ENCODE data around the gene IKBKG. TPM values are rescaled to one million over a fixed set of nuclear protein-coding genes. Genes with fewer than 3 reads are reported as not detected.
"Not testable (repeated sequence)": the region's sequence is repeated elsewhere in the genome, so short reads cannot be mapped to it uniquely, and the experiment has no call there.

Gene IKBKG
- total and polyA plus RNA-seq, 2 of the 13 experiments (the other 11 are each of a cell fraction or from before 2014, with no cell fraction given) = 30.6 to 44.3 TPM

DNA sequence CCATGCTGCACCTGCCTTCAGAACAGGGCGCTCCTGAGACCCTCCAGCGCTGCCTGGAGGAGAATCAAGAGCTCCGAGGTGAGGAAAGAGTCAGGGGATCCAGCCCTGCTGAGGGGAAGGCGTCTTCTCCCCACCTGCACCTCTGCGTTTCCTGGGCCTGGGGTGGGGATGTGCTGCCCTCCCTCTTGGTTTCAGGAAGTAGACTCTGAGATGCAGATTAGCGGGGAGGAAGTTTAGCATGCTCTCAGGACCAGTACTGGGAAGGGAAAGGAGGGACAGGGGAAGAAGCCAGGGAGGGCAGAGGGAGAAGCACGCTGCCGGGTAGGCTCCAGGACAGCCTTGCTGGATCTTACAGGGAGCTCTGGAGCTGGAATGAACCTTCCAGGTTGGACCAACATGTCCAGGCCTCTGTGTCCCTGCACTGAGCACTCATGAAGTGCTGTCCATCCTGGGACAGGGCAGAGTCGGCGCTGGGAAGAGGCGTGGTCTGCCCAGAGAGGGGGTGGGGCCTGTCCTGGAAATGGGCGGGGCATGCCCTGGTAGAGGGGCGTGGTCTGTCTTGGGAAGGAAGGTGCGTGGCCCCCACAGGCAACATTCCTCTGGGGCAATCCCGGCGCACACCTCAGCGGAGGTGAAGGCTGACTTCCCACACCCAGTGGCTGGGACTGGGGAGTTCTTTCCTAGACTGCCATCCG lies 4.8 kb downstream of the IKBKG start:
- CTCF ChIA-PET (ENCODE audit: low intra/inter-chr PET ratio, low total read pairs); H3K27ac ChIP-seq (ENCODE audit: extremely low read length, insufficient read depth, low read length); H3K4me3 ChIP-seq (replicated peaks in 1 of 3; ENCODE audit: insufficient read depth in 1 of 3, low read depth in 2 of 3, low read length in 3 of 3); DNase-seq (ENCODE audit: low spot score); POLR2A ChIA-PET; FAIRE-seq; H3K4me1 ChIP-seq (ENCODE audit: insufficient read depth, low read length); H3K9me3 ChIP-seq (ENCODE audit: low read length); H3K27me3 ChIP-seq (ENCODE audit: control insufficient read depth in 1 of 2, insufficient read depth in 2 of 2, low read length in 2 of 2); BruUV-seq (replicated peaks); H2AFZ ChIP-seq (ENCODE audit: low read length); H3K4me2 ChIP-seq (ENCODE audit: low read depth, low read length); intact Hi-C loops (cut with micrococcal nuclease; ENCODE audit: unreplicated experiment); H3K9ac ChIP-seq (ENCODE audit: insufficient read depth, low read depth, low read length); in situ Hi-C loops (cut with HindIII; ENCODE audit: extremely low pct_ligation_motif_present, low pct_unique_long_range_greater_than_20kb): not testable (repeated sequence)
- ATAC-seq = peak; percentile 28
- Histone ChIP-seq H3K36me3 (replicated peaks in 1 of 2; ENCODE audit: control insufficient read depth in 1 of 2, insufficient read depth in 2 of 2, low read length in 2 of 2) (peaks cover 10 to 24% of the 10 kb centered on the region in 2 experiments; a peak in 4 of 5 replicates), H4K20me1 (ENCODE audit: insufficient read depth, low read length) (peaks cover 24% of the 10 kb centered on the region), H3K79me2 (ENCODE audit: insufficient read depth, low read length) (peaks cover 23% of the 10 kb centered on the region)
- WGBS (ENCODE audit: low lambda C conversion rate) = 98% methylated on average over 5 of the region's 18 CpGs
- 0 out of 2 replicates have a peak, but pooled peaks have one; percentile 9 for TF ChIP-seq RBFOX2 (IDR thresholded peaks at IDR 0.05; ENCODE audit: low read depth, low read length)

DNA sequence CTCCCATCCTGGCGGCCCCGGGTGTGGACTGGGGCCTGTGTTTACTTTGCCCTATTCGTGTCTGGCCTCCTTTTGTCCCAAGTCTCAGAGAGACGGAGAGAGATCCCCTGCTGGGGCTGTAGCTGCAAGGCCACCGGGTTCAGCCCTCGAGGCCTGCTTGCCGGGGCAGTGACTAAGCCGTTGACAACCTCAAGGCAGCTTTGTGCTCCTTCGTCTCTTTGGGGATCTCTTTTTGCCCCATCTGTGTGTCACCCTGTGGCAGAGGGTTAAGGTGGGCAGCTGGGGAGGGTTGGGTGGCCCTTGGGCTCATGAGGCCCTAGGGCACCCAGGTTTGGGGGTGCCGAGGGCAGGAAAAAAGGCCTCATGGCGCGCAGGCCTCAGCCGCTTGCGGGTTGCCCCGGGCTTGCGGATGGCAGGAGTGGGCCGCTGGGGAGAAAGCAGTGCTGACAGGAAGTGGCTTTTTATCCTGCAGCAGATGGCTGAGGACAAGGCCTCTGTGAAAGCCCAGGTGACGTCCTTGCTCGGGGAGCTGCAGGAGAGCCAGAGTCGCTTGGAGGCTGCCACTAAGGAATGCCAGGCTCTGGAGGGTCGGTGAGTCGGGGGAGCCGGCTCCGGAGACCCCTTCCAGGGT lies 10.8 kb downstream of the IKBKG start:
- H3K9me3 ChIP-seq (ENCODE audit: low read length); H3K27ac ChIP-seq (ENCODE audit: extremely low read length, insufficient read depth, low read length); H2AFZ ChIP-seq (ENCODE audit: low read length); DNase-seq (ENCODE audit: low spot score); FAIRE-seq; H4K20me1 ChIP-seq (ENCODE audit: insufficient read depth, low read length); H3K4me3 ChIP-seq (replicated peaks in 1 of 3; ENCODE audit: insufficient read depth in 1 of 3, low read depth in 2 of 3, low read length in 3 of 3); CTCF ChIA-PET (ENCODE audit: low intra/inter-chr PET ratio, low total read pairs); H3K79me2 ChIP-seq (ENCODE audit: insufficient read depth, low read length); H3K4me2 ChIP-seq (ENCODE audit: low read depth, low read length); H3K27me3 ChIP-seq (ENCODE audit: control insufficient read depth in 1 of 2, insufficient read depth in 2 of 2, low read length in 2 of 2); H3K9ac ChIP-seq (ENCODE audit: insufficient read depth, low read depth, low read length); ATAC-seq; H3K4me1 ChIP-seq (ENCODE audit: insufficient read depth, low read length); BruUV-seq (replicated peaks); intact Hi-C loops (cut with micrococcal nuclease; ENCODE audit: unreplicated experiment); in situ Hi-C loops (cut with HindIII; ENCODE audit: extremely low pct_ligation_motif_present, low pct_unique_long_range_greater_than_20kb); POLR2A ChIA-PET: not testable (repeated sequence)
- no CpG with 5 or more reads among the region's 24 CpGs for WGBS (ENCODE audit: low lambda C conversion rate)
- peaks cover 7 to 17% of the 10 kb centered on the region in 2 experiments; a peak in 4 of 5 replicates for H3K36me3 ChIP-seq (replicated peaks in 1 of 2; ENCODE audit: control insufficient read depth in 1 of 2, insufficient read depth in 2 of 2, low read length in 2 of 2)

GRCh38 chrX:154558896-154559295 lies 11.5 kb downstream of the IKBKG start:
- no CpG with 5 or more reads among the region's 21 CpGs for WGBS (ENCODE audit: low lambda C conversion rate)
- H3K27me3 ChIP-seq (ENCODE audit: control insufficient read depth in 1 of 2, insufficient read depth in 2 of 2, low read length in 2 of 2); H3K4me3 ChIP-seq (replicated peaks in 1 of 3; ENCODE audit: insufficient read depth in 1 of 3, low read depth in 2 of 3, low read length in 3 of 3); DNase-seq (ENCODE audit: low spot score); H3K4me1 ChIP-seq (ENCODE audit: insufficient read depth, low read length); H3K9ac ChIP-seq (ENCODE audit: insufficient read depth, low read depth, low read length); CTCF ChIA-PET (ENCODE audit: low intra/inter-chr PET ratio, low total read pairs); intact Hi-C loops (cut with micrococcal nuclease; ENCODE audit: unreplicated experiment); POLR2A ChIA-PET; in situ Hi-C loops (cut with HindIII; ENCODE audit: extremely low pct_ligation_motif_present, low pct_unique_long_range_greater_than_20kb); H2AFZ ChIP-seq (ENCODE audit: low read length); H3K79me2 ChIP-seq (ENCODE audit: insufficient read depth, low read length); ATAC-seq; H3K36me3 ChIP-seq (replicated peaks in 1 of 2; ENCODE audit: control insufficient read depth in 1 of 2, insufficient read depth in 2 of 2, low read length in 2 of 2); H3K9me3 ChIP-seq (ENCODE audit: low read length); H3K27ac ChIP-seq (ENCODE audit: extremely low read length, insufficient read depth, low read length); FAIRE-seq; BruUV-seq (replicated peaks); H4K20me1 ChIP-seq (ENCODE audit: insufficient read depth, low read length); H3K4me2 ChIP-seq (ENCODE audit: low read depth, low read length): not testable (repeated sequence)

DNA sequence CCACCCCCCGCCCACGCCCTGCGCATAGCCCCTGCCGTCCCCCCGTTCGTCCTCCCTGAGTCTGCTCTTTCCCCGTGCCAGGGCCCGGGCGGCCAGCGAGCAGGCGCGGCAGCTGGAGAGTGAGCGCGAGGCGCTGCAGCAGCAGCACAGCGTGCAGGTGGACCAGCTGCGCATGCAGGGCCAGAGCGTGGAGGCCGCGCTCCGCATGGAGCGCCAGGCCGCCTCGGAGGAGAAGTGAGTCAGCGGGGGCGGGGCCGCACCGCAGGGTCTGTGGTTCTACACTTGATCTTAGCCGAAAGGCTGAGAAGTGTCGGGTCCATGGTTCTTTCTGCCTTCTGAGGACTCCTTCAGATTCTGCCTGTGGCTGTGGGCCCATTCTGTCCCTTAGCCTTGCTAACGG lies 12.9 kb downstream of the IKBKG start:
- H3K9me3 ChIP-seq (ENCODE audit: low read length); H3K27ac ChIP-seq (ENCODE audit: extremely low read length, insufficient read depth, low read length); H4K20me1 ChIP-seq (ENCODE audit: insufficient read depth, low read length); ATAC-seq; H3K79me2 ChIP-seq (ENCODE audit: insufficient read depth, low read length); H3K4me1 ChIP-seq (ENCODE audit: insufficient read depth, low read length); DNase-seq (ENCODE audit: low spot score); H3K9ac ChIP-seq (ENCODE audit: insufficient read depth, low read depth, low read length); FAIRE-seq; POLR2A ChIA-PET; H3K27me3 ChIP-seq (ENCODE audit: control insufficient read depth in 1 of 2, insufficient read depth in 2 of 2, low read length in 2 of 2); in situ Hi-C loops (cut with HindIII; ENCODE audit: extremely low pct_ligation_motif_present, low pct_unique_long_range_greater_than_20kb); intact Hi-C loops (cut with micrococcal nuclease; ENCODE audit: unreplicated experiment); CTCF ChIA-PET (ENCODE audit: low intra/inter-chr PET ratio, low total read pairs); BruUV-seq (replicated peaks); H3K4me3 ChIP-seq (replicated peaks in 1 of 3; ENCODE audit: insufficient read depth in 1 of 3, low read depth in 2 of 3, low read length in 3 of 3); H2AFZ ChIP-seq (ENCODE audit: low read length); H3K4me2 ChIP-seq (ENCODE audit: low read depth, low read length); H3K36me3 ChIP-seq (replicated peaks in 1 of 2; ENCODE audit: control insufficient read depth in 1 of 2, insufficient read depth in 2 of 2, low read length in 2 of 2): not testable (repeated sequence)
- WGBS (ENCODE audit: low lambda C conversion rate) = 66% methylated on average over 6 of the region's 31 CpGs
